ENCODE data around the gene NACA2. TPM values are rescaled to one million over a fixed set of nuclear protein-coding genes. Genes with fewer than 3 reads are reported as not detected.
A peak's percentile ranks its signal among the peaks of the same experiment; 100 is the strongest.
"Not testable (repeated sequence)": the region's sequence is repeated elsewhere in the genome, so short reads cannot be mapped to it uniquely, and the experiment has no call there.

Gene NACA2
- total RNA-seq, 1 donor: not detected

- no peak overlapping the region for H3K4me3 ChIP-seq (ENCODE audit: low read depth, low read length)
- no peak for TF ChIP-seq CTCF (IDR thresholded peaks at IDR 0.05; ENCODE audit: insufficient read depth, low read length)
- peak; percentile 9 for DNase-seq (ENCODE audit: low read depth)
Measured at GRCh38 chr17:61556224-61557188, 34.5 kb downstream of the NACA2 start.

- DNase-seq (ENCODE audit: low read depth): no peak
Measured at GRCh38 chr17:61555127-61555566, 35.9 kb downstream of the NACA2 start.

GRCh38 chr17:61554209-61554608 is 36.8 kb downstream of the NACA2 start:
- no peak for DNase-seq (ENCODE audit: low read depth)
- TF ChIP-seq CTCF (IDR thresholded peaks at IDR 0.05; ENCODE audit: insufficient read depth, low read length): no peak
- H3K4me3 ChIP-seq (ENCODE audit: low read depth, low read length): no peak overlapping the region

More at GRCh38 chr17:61555127-61555566, 35.9 kb downstream of the NACA2 start:
- H3K4me3 ChIP-seq (ENCODE audit: low read depth, low read length): no peak overlapping the region
- TF ChIP-seq CTCF (IDR thresholded peaks at IDR 0.05; ENCODE audit: insufficient read depth, low read length): no peak

GRCh38 chr17:61552560-61552959 is 38.5 kb downstream of the NACA2 start:
- not testable (repeated sequence) for DNase-seq (ENCODE audit: low read depth); H3K4me3 ChIP-seq (ENCODE audit: low read depth, low read length)

- no peak overlapping the region for H3K4me3 ChIP-seq (ENCODE audit: low read depth, low read length)
- TF ChIP-seq CTCF (IDR thresholded peaks at IDR 0.05; ENCODE audit: insufficient read depth, low read length): peak; percentile 75
- peak; percentile 72 for DNase-seq (ENCODE audit: low read depth)
Measured at GRCh38 chr17:61551255-61551742, 39.7 kb downstream of the NACA2 start.

- no peak for DNase-seq (ENCODE audit: low read depth)
- TF ChIP-seq CTCF (IDR thresholded peaks at IDR 0.05; ENCODE audit: insufficient read depth, low read length): no peak
- no peak overlapping the region for H3K4me3 ChIP-seq (ENCODE audit: low read depth, low read length)
Measured at GRCh38 chr17:61547113-61547512, 43.9 kb downstream of the NACA2 start.

- H3K4me3 ChIP-seq (ENCODE audit: low read depth, low read length): no peak overlapping the region
- no peak for TF ChIP-seq CTCF (IDR thresholded peaks at IDR 0.05; ENCODE audit: insufficient read depth, low read length)
- no peak for DNase-seq (ENCODE audit: low read depth)
Measured at GRCh38 chr17:61545335-61545938, 45.6 kb downstream of the NACA2 start.
